Renal cortical epithelial cell (primary cell): Measurements from ENCODE around the gene USP3. TPM values are rescaled to one million over a fixed set of nuclear protein-coding genes. Genes with fewer than 3 reads are reported as not detected.

ENCODE experiments used
- DNase-seq: peaks from one replicate; pipeline ENCODE4 v3.0.0-alpha.2; 2011; ENCODE audit warnings: low read depth
- total RNA-seq: library from RNA; depleted of rRNA; stranded (reverse); fragments of >200 nt; gene quantifications from 2 replicates; pipeline ENCODE4 v1.2.3, GENCODE V29; 2014

Gene USP3, protein sequence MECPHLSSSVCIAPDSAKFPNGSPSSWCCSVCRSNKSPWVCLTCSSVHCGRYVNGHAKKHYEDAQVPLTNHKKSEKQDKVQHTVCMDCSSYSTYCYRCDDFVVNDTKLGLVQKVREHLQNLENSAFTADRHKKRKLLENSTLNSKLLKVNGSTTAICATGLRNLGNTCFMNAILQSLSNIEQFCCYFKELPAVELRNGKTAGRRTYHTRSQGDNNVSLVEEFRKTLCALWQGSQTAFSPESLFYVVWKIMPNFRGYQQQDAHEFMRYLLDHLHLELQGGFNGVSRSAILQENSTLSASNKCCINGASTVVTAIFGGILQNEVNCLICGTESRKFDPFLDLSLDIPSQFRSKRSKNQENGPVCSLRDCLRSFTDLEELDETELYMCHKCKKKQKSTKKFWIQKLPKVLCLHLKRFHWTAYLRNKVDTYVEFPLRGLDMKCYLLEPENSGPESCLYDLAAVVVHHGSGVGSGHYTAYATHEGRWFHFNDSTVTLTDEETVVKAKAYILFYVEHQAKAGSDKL
- total RNA-seq, result 37.2 and 60.7 TPM in 2 replicates

GRCh38 chr15:63504247-63504978 is at the start of gene USP3:
USP3 (plus strand) TSS chr15:63504593; CDS start chr15:63504740, 147 bp downstream.
- DNase-seq, result peak; percentile 67

DNA sequence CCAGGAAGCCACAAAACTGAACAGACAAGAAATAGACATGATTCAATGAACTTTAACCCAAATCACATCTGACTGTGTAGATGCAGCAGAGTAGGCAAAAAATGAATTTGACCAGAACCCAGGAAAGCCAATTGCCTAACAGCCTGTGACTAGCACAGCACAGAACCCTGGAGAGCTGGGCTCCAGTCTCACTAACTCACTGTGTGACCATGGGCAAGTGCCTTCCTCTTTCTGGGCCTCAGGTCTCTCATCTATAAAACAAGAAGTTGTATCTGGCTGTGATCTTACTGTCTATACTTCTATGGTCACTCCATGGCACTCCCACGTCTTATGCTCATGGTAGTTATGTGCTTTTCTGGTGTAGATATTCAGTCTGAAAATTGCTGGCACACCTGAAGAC is 48.1 kb upstream of the USP3 start:
- no peak for DNase-seq

DNA sequence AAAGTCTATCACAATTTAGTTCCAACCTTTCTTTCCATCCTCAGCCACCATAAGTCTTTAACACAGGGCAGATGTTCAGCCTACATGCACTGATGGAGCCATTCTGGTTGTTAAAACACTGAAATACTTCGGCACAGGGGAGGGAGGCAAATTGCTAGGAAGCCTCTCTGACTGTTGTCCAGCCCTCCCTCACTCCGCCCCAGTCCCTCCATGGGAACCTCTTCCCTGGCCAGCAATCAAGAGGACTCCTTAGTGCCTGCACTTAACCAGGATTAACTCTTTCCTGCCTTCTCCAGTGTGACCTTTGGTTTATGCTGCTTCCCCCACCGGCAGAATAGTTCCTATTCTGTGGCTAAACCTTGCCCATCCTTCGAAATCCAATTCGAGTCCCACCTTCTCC is 47.0 kb upstream of the USP3 start:
- no peak for DNase-seq

GRCh38 chr15:63458026-63458425 is 46.4 kb upstream of the USP3 start:
- DNase-seq, result no peak

DNA sequence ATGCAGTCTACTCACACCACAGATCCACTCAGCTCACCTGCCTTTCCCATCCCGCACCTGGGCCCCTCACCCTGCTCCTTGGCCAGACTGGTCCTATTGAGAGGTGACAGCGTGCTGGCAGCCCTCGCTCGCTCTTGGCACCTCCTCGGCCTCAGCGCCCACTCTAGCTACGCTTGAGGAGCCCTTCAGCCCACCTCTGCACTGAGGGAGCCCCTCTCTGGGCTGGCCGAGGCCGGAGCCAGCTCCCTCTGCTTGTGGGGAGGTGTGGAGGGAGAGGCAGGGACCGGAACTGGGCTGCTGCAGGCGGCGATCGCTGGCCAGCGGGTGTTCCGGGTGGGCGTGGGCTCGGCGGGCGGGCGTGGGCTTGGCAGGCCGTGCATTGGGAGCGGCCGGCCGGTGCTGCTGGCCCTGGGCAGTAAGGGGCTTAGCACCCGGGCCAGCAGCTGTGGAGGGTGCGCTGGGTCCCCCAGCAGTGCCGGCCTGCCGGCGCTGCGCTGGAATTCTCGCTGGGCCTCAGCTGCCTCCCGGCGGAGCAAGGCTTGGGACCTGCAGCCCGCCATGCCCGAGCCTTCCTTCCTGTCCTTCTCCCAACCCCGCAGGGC is 45.5 kb upstream of the USP3 start:
- no peak for DNase-seq

- no peak for DNase-seq
Observed at GRCh38 chr15:63460210-63461155, 43.9 kb upstream of the USP3 start.

GRCh38 chr15:63461230-63461985 is 43.0 kb upstream of the USP3 start:
- DNase-seq, result no peak

- DNase-seq, result peak; percentile 84
Observed at GRCh38 chr15:63462088-63462487, 42.3 kb upstream of the USP3 start.

DNA sequence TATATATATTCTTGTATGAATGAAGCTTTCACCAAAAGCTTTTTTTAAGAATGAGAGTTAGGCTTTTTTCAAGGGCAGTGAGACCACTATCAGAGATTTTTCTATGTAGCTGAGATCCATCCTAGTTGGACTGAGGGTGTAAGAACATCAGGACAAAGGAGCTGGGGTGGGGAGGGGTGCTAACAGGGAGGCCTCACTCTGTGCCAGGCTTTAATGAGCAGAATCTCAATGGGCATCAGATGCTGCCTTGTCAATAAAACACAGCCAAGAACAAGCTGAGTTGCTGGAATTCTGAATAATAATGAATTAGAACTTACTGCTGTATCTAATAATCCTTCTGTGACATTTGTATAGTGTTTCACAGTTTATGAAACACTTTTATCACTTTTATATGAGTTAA is 41.4 kb upstream of the USP3 start:
- no peak for DNase-seq

DNA sequence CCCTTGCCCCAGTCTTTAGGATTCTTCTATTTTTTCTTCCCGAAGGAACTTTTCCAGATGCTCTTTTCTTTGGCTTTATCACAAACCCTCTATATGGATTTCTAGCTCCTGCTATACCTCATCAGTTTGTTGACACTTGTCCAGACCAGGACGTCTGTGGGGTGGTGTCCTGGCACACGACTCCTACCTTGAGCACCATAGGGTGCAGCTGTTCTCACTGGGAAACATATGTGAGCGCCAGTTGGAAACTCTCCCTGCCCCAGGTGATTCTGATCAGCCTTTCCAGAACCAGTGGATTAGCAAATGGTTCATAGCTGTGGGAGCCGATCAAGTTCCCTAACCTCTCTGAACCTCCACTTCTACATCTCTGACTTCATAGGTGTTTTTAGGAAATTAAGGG is 40.6 kb upstream of the USP3 start:
- DNase-seq, result no peak

DNA sequence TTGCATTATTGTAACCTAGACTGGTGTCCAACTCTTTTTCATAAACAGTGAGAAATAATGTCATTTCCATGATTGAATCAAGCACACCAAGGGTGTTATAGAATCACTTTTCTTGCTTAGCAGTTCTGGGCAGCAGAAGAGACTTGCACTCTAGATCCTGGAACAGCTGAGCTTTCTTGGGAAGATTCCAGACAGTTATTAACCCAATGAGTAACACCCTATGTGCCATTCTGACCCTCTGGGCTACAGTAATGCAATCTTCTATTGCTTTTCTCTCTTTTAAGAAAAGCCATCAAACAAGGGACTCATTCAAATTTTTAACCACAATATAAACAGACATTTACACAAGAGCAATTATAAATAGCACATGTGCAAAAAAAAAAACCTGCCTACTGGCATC is 39.3 kb upstream of the USP3 start:
- DNase-seq, result peak; percentile 79

DNA sequence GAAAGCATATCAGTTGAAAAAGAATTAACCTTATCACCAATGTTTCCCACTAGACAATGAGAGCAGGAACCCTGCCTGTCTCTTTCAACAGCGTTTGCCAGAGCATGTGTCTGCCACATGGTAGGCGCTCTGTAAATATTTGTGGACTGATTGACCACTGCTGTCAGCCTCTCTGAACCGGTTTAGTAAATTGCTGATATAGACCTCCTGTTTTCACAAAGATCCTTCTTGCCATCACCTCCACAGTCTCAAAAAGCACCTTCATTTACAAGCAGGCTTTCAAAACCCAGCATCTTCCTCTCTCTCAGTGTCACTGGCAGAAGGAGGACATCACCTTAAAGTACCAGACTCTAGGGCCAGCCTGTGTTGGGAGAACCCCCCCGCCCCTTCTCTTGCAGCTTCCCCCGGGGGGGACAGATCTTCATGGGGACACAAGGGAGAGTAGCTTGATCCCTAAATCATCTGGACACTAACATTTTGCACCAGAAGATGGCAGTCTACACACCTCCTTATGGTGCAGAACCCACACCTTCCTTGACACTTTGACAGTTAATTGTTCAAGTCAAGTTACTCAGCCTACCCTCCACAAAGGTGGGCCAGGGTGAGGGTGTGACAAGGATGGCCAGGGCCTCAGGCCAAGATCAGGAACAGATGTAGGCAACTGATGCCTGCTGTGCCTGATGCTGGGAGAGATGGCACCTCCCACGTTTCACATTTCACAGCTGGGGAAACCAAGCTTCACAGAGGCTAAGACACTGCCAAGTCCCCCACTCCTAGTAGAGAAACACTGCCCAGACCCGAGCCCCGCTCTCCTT is 37.8 kb upstream of the USP3 start:
- peak; percentile 75 for DNase-seq

DNA sequence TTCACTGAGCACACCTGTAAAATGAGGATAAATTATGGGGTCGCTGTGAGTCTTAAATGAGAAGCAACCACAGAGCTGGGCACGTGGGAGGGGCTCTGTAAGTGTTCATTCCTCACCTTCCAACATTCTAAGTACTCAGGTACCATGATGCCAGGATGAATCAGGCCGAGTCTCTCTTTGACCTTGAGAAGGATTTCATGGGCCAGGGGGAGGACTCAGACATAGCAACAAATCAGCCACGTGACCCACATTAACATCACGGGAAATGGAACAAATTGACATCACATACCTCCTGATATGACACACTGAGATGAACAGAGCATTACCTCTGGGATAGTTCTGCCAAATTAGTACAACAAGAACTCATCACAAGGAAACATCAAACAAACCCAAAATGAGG is 35.2 kb upstream of the USP3 start:
- DNase-seq, result no peak

GRCh38 chr15:63469984-63470383 is 34.4 kb upstream of the USP3 start:
- no peak for DNase-seq

DNA sequence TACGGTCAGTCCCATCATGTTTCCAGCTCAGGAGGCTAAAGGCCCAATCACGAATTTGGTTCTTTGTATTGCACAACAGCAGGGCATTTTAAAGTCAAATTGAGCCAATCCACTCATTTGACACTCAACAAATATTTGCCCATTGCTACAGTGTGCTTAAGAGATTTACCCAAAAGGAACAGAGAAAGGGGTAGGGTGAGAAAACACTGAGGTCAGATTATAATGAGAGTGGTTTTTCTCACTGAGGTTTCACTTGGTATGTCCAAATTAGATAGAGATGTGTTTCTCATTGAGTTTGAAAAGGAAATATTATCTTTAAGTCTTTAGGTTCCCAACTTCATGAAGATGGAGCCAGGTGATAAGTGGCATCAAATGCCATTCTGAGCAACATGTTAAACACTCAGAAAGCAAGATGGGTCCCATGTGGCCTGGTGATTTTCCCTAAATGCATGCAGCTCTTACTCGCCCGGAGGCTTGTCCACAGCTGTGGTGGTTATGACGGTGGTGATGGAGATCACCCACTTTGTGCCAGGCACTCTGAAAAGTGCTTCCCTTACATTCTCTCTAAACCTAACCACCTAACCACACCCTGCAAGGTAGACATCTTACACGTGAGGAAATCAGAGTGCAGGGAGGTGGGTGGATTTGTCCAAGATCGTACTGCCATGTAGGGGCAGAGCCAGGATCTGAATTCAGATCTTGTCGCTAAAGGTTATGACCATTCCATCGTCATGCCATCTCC is 31.2 kb upstream of the USP3 start:
- DNase-seq, result no peak

DNA sequence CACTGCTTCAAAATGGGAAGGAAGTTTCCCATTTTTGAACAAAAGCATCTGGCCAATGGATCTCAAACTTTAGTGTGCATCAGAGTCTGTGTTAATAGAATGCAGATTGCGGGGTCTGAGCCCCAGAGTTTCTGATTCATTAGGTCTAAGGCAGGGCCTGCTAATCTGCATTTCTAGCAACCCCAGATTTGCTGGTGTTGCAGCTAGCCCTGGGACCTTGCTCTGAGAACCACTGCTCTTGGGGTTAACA is 30.7 kb upstream of the USP3 start:
- no peak for DNase-seq

DNA sequence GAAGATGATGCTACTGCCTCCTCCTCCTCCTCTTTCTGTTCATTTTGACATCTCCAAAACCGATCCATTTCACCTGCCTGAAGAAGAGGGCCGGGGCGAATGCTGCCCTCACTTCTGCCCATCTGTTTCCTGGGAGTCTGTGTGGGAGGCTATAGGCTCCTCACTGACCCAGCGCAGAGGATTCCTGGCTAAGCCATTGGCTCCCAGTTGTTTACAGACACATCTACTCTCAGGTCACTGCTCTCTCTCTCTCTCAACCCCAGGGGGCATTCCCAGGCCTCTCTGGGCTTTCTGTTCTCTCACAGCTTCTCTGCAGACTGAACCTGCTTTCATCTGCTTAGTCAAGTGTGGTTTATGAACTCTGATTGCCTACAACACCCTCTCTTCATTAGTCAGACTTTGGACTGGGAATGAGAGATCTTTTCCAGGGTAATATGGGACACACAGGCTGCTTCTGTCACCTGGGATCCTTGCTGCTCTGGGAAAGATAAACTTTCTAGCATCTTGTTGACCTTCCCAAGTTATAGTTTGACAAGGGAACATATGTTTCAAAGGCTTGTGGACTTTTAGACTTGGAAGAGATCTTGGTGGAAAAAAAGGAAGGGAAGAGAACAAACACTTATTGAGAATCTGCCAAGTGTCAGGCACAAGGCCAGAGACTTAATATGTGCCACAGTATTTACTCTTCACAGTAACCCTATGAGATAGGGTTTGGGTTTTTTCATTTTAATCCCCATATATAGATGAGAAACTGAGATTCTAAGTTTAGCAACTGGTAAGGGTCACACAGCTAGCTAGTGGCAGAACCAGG is 30.2 kb upstream of the USP3 start:
- DNase-seq, result peak; percentile 98

- peak; percentile 92 for DNase-seq
Observed at GRCh38 chr15:63474810-63475316, 29.5 kb upstream of the USP3 start.
